GM04504 (cell line): ENCODE results near the gene TOGARAM2.
"Not testable (repeated sequence)": the region's sequence is repeated elsewhere in the genome, so short reads cannot be mapped to it uniquely, and the experiment has no call there.

Source experiments
- DNase-seq: peaks from one replicate; pipeline ENCODE4 v3.0.0-alpha.2; 2012; ENCODE audit warnings: low read depth

TOGARAM2 gene

GRCh38 chr2:28977176-28977875 lies 3.8 kb upstream of the TOGARAM2 start:
- DNase-seq, result no peak

DNA sequence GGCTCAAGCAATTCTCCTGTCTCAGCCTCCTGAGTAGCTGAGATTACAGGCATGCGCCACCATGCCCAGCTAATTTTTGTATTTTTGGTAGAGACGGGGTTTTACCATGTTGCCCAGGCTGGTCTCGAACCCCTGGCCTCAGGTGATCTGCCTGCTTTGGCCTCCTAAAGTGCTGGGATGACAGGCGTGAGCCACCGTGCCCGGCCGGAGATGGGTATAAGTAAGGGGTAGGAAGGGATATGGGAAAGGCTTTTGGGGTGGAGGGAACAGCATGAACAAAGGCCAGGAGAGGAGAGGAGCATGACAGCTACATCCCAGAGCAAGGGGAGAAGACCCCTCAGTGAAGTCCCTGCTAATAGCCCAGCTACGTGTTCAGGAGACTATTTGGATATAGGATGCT lies 3.1 kb upstream of the TOGARAM2 start:
- not testable (repeated sequence) for DNase-seq

DNA sequence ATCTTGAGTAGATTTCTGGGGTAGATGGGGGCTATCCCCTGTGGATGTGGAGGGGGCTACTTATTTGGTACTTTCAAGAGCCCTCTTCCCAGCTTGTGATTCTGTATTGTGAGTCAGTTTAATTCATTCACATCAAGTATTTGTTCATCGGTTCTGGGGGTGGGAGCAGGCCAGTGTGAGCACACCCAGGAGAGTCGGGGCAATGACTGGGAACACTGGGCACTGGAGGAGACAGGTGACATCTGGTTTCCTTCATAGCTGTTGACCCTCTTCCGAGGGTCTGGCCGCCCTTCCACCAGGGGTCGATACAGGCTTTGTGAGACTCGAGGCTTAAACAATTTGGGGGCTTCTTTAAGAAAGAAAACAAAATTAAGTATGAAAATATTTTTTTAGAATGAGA lies 2.5 kb upstream of the TOGARAM2 start:
- no peak for DNase-seq

DNA sequence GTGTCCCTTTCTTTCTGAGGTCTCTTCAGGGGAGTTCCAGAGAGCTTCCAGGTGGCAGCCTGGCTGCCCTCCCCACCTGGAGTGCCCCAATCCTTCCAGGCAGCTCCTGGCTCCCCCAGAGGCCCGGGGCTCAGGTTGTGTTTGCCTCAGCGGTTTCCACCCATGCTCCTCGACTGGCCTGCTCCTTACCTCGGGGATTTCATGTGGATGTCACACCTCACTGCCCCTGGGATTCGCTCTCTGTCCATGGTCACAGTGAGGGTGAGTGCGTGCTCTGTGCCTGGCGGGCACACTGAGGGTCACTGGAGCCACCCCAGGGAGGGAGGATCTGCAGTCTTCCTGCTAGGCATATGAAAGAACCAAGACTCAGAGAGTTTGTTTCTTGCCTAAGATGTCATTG lies 2.1 kb upstream of the TOGARAM2 start:
- DNase-seq, result no peak

DNA sequence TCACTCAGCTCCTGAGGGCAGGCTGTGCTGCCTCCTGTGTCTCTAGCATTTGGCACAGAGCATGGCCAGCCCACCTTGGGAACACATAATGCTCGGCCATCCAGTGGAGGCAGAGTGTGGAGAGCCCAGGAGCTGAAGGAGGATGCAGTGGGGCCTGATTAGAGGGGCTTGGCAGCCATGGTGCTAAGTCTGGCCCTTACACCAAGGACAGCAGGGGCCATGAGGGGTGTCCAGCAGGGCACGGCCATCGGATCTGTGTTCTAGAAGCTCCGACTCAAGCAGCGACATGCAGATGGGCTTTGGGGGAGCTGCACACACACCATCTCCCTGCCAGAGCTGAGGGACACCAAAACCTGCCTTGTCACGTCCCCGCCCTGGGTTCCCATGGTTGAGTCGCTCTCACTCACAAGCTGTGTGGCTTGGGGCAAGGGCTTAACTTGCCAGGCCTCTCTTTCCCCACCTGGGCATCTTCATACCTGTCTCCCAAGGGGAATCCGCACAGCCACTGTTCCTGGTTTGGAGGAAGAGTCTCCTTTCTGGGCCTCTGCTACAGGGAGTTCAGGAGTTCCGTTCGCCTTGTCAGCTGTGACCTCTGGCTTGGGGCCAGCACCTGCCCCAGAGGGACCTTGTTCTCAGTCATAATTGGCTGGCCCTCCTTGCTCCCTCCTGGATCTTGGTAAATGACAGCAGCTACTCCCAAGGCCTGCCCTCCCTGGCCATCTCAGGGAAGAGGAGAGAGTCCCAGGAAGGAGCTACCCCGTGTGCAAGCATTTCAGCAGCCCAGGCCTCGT lies 1.3 kb upstream of the TOGARAM2 start:
- DNase-seq, result no peak

DNA sequence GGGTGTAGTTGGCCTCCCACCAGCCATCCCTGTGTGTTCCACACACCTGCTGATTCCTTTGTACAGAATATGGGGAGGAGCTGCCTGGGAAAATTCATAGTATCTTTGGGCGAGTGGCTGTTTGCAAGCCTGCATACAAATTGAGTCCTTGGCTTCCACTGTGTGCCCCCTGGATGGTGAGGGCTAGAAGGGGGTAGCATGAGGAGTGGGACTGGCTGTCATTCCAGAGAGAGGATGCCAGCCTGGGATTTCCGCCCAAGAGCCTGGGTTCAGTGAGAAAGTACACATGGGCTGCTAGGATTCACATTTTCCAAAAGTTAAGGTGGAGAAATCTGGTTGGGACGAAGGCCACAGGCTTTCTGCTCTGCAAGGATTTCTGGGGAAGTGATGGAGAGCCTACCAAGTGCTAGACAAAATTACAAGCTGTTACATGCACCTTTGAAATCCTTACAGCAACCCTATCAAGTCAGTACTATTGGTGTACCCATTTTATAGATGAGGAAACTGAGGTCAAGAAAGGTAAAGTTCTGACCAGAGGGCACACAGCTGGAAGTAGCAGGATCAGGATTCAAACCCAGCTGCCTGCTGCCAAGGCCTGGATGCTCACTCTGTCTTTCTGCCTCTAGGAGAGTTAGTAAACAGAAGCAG lies 606 bp upstream of the TOGARAM2 start:
- no peak for DNase-seq

DNA sequence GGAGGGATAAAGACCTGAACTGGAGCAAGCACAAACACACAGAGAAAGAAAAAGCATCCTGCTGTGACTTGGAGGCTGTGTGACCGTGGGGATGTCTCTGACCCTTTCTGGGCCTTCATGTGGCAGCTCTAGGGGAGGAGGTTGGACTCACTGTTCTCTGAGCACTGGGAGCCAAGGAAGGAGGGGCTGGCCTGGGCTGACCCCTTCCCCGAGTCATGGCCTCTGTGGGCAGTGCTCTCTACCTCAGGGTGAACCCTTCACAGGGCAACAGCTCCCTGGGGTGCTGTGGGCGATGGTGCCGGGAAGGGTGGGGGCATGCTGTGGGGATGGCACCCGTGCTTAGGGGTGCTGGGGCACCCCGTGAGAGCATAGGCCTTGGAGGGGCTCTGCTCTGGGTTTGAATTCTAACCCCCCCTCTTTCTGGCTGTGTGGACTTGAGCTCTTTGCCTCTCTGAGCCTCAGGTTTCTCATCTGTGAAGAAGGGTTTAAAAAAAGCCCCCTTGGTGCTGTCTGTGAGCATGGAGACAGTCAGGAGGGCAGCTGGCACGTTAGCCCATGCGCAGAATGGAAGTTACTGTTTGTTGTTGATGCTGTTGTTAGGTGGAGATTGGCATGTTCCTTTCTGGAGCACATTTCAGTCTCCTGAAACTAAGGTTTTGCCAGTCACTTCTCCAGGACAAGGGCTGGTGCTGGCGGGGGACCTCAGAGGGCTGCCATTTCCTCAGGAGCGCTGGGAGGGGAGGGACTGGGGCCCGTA lies 700 bp downstream of the TOGARAM2 start:
- no peak for DNase-seq

GRCh38 chr2:28982381-28982950 lies 1.4 kb downstream of the TOGARAM2 start:
- no peak for DNase-seq

- no peak for DNase-seq
Measured at GRCh38 chr2:28986429-28986828, 5.3 kb downstream of the TOGARAM2 start.

DNA sequence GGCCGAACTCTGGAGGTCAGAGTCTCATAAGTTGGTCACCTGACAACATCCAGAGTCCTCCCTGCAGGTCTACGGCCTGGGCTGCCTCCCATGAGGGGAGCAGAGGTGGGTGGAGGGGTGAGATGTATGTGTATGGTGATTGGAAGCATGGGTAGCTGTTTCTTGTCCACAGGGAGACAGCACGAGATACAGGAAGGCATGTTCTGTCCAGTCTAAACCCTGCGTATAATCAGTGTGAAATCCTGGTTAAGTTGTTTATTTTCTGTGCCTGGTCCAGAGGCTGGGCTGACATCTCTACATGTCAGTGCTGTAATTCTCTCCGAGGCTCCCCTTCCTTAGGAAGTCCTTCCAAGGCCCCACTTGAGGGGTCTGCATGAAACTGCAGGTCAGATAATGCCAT lies 8.9 kb downstream of the TOGARAM2 start:
- DNase-seq, result no peak

DNA sequence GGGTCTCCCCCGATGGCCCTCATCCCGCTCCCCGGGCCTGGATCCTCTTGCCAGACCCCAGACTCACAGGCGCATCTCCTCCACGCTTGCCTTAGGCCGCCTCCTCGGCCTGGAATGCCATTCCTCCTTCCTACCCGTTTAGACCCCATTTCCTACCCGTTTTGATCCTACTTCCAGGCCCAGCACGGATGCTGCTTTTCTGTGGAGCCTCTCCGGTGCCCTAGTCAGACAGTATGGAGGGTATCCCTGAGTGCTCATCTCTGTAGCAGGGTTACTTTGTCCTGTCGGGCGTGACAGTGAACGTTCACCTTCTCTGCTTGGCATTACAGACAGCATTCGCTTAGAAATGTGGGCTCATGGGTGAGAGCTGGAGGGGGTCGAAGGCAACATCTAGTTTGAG lies 9.3 kb downstream of the TOGARAM2 start:
- DNase-seq, result no peak

GRCh38 chr2:28991021-28991420 lies 9.9 kb downstream of the TOGARAM2 start:
- peak; percentile 10 for DNase-seq

DNA sequence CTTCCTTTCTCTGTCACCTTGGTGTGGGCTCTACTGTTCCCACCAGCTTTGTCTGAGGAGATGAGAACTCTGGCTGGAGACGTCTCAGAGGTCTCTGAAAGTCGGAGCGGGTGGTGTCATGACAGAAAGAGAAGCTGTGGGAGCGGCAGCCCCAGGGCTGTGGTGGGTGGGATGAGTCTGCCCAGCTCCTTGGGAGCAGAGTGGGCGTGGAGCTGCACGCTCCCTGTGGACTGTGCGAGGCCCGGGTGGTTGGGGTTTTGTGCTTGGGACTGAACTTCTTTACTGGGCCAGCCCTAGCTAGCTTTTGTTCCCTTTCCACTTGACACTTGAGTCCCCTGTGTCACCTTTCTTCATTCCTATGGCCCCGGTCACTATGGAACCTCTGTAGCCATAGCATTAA lies 10.4 kb downstream of the TOGARAM2 start:
- no peak for DNase-seq

DNA sequence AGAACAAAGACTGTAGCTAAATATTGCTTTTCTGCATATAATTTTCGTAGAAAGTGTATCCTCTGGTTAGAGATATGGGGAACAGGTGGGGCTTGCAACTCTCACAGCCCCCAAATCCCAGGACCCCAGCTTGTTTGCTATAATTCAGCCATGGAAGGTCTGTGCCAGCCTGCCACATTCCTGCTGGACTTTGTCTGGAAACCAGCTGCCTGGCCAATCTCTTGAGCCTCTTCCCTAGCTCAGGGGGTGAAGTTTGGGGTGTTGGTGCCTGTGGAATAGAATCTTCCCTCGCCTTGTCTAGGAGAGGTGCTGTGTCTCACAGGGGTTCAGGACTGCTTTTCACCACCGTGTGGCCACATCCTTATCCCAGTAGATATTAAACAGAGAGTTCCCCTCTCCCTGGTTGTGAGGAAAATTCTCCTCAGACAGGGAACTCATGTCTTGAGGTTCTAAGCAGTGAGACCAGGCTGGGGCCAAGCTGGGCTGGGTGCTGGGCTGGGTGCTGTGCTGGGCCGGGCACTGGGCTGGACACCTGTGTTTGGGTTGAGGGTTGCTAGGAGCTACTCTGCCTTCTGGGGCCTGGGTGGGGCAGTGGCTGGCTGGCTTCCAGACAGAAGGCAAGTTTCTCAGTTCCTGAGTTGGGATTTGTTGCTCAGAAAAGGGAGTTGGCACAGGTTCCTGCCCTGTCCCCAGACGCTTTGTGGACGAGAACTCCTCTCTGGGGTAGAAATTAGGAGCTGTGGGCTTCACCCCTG lies 12.3 kb downstream of the TOGARAM2 start:
- DNase-seq, result no peak

GRCh38 chr2:28994074-28994473 lies 13.0 kb downstream of the TOGARAM2 start:
- DNase-seq, result no peak

- DNase-seq, result no peak
Measured at GRCh38 chr2:28994679-28995078, 13.6 kb downstream of the TOGARAM2 start.

- no peak for DNase-seq
Measured at GRCh38 chr2:28995765-28996750, 15.0 kb downstream of the TOGARAM2 start.

DNA sequence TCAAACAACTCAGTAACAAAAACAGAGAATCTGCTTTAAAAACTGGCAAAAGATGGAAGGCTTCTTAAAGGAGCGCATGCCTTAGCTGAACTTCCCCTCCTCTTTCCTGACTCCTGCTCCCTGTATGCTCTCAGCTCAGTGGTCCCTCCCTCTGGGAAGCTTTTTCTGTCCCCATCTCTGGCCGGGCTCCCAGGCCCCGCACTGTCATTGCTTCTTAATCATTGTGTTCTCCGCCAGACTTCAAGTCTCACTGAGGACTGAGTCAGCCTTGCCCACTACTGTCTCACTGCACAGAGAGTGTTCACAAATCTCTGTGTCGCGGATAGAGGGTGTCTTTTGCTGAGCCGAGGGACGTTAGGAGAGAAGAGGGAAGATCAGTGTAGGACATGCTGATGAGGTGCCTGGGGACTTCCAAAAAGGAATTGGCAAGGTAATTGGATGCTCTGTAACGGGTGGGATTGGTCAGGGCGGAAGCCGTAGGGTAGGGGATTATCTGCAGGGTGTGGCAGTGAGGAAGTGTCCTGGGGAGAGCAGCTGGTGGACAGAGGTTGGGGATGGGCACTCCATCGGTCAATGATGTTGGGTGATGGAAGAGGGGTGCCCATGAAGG lies 16.2 kb downstream of the TOGARAM2 start:
- DNase-seq, result no peak

- no peak for DNase-seq
Measured at GRCh38 chr2:28997847-28998735, 17.0 kb downstream of the TOGARAM2 start.
